B cell (primary cell): Measurements from ENCODE around the gene ADGRV1.

Source experiments
- EZH2 ChIP-seq: IDR thresholded peaks from 2 replicates; pipeline ENCODE4 v1.6.1; 2012; ENCODE audit warnings: borderline replicate concordance, low read depth, mild to moderate bottlenecking, moderate library complexity, low read length; ENCODE audit not compliant: insufficient read depth, poor library complexity, severe bottlenecking
- TF ChIP-seq, protein P1 (sequence below): fragments of 200-600 bp; IDR thresholded peaks from one replicate; pipeline ENCODE4 v1.8.0; 2022; ENCODE audit warnings: antibody characterized with exemption, mild to moderate bottlenecking

DNA sequence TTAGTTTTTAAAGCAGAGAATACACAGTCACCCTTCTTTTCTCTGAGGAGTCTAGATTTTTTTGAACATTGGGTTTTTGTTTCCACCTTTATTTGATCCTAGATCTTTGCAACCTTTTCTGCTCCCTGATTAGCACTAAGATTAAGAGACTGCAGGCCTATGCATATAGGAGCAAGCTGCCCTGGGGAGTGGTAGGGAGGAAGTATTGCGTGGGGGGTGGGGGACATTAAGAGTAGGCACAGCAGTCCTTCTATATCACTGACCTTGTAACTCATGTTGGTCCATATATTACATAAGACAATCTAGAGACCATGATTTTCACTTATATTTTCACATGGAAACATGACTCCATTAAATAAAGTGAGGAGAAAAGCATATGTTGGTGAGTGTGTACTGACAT, 149.1 kb downstream of the ADGRV1 start:
- TF ChIP-seq EZH2 = no peak
- TF ChIP-seq, protein P1, sequence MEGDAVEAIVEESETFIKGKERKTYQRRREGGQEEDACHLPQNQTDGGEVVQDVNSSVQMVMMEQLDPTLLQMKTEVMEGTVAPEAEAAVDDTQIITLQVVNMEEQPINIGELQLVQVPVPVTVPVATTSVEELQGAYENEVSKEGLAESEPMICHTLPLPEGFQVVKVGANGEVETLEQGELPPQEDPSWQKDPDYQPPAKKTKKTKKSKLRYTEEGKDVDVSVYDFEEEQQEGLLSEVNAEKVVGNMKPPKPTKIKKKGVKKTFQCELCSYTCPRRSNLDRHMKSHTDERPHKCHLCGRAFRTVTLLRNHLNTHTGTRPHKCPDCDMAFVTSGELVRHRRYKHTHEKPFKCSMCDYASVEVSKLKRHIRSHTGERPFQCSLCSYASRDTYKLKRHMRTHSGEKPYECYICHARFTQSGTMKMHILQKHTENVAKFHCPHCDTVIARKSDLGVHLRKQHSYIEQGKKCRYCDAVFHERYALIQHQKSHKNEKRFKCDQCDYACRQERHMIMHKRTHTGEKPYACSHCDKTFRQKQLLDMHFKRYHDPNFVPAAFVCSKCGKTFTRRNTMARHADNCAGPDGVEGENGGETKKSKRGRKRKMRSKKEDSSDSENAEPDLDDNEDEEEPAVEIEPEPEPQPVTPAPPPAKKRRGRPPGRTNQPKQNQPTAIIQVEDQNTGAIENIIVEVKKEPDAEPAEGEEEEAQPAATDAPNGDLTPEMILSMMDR = no peak
